GM18907 (cell line): Measurements from ENCODE around the gene CYTIP.

Experiments used
- ATAC-seq: cut with Tn5 transposase; IDR thresholded peaks from one replicate; pipeline ENCODE4 v1.9.1; 2021; ENCODE audit warnings: mild to moderate bottlenecking, moderate library complexity; ENCODE audit not compliant: unreplicated experiment

The CYTIP gene

DNA sequence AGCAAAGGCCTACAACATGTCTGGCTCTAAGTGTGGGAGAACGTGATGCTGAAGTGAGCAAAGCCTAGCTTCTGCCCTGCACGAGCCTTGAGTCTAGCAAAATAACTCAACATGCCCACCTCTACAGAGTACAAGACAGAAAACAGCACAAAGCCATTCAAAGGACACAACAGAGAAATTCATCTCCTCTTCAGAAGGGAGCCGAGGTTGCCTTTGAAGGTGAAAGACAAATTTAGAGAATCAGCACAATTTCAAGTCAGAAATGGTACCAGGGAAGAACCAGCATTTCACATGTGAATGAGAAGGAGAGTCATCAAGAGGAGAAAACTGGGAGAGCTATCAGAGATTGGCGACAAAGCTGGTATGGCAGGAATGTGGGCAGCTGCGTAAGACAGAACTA, 21.7 kb upstream of the CYTIP start:
- ATAC-seq = no peak

DNA sequence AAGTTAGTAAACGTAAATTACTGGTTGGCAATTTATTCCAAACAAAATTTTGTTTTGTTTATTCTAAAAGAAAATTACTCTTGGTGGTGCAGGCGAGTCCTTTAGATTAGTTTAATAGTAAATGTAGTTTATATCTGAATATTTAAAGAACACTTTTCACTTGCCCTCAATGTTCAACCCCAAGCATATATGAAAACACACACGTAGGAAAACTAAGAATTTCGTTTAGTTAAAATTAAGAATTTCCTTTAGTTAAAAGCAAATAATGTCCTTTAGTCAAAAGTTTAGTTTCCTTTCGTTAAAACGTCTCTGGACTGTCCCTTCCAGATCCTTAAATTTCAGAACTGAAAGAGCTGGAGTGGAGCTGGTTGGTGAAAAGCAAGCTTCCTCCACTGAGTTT, 19.1 kb upstream of the CYTIP start:
- no peak for ATAC-seq

DNA sequence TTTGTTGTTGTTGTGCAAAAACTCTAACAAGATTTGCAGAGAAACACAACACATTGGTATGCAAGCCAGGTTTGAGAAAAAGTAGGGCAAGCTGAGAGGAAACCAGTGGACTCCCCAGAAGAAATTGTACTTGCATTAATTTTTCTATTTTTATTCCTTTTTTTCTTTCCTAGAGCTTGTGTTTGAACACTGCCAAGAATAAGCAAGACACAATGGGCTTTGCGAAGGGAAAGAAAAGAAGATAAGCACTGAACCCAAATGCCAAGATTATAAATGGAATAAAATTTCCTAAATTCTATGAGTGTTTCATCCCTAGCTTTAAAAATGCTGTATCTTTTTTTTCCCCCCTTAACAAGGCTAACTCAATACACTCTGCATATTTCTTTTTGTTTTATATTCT, 17.0 kb upstream of the CYTIP start:
- no peak for ATAC-seq

DNA sequence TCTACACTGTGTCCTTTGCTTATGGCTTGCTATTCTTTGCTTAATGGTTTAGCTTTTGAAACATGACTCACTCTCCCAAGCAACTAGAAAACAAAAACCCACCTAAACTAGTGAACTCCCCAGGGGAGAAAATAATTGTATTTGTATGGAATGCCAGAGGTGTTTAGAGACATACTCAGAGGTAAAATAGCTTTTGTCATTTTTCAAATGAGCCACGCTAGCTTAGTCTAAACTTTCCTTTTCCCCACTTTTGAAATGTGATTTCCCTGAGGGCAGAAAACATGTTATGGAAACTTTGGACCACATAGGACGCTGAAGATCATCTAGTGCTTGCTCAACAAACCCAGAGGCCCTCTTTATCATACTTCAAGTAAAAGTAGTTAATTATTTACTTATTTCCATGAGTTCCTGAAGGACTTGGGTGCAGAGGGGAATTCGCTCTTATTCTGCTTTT, 16.5 kb upstream of the CYTIP start:
- ATAC-seq = no peak

DNA sequence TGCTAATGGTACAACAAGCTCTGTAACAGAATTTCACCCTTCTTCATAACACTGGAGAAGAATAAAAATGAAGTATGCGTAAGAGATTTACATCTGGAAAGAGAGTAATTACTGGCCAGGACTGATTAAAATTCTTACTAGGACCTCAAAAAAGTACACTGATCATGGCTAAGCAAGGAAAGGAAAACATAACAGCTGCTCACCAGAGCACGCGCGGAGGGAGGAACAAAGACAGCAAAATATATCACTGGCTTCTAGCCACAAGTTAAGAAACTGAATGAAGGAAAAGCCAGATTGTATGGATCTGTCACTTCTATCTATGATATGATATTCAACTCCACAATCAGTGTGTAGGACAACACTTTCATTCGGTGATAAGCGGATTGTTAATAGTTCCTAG, 15.6 kb upstream of the CYTIP start:
- no peak for ATAC-seq

DNA sequence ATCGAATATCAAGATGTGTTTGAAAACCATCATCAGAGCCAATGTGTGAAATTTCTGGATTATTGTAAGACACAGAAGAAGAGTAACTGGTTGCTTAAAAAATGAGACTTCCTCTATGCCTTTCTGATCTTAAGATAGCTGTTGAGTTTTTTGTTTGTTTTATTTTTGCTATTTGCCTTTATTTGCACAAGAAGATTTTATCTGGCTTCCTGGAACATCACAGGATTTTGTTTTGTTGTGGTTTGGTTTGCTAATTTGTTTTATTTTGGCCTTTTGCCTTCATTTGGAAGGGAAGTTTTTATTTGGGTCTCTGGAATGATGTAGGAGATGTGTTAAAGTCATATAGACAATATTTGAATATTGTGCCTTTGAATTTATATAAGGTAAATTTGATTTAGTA, 3.9 kb upstream of the CYTIP start:
- no peak for ATAC-seq

DNA sequence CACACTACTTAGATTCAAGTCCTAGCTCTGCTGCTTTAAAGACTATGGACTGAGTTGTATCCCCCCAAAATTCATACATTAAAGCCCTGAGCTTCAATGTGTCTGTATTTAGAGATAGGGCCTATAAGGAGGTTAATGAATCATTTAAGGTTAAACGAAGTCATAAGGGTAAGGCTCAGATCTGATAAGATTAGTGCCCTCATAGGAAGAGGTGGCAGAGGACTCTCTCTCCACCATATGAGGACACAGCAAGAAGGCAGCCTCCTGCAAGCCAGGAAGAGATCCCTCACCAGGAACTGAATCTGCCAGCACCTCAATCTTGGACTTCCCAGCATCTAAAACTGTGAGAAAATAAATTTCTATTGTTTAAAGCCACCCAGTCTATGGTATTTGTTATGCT, 3.1 kb upstream of the CYTIP start:
- no peak for ATAC-seq

DNA sequence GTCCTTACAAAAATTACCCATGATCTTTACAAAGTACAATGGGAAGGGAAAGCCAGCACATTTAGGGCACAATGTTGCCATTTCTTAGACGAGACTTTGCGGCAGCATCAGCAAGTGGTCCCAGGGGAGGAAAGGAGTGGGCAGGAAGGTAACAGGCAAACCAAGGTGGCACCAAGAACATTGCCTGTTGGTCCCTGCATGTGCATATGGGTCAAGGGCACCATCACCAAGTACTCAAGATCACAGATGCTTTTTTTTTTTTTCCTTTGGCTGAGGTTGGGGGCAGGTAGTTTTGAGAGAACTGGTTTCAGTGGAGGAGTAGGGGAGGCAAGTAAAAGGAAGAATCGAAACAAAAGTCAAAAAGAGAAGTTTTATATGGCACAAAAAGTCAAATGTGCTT, 752 bp upstream of the CYTIP start:
- ATAC-seq = peak; percentile 37

DNA sequence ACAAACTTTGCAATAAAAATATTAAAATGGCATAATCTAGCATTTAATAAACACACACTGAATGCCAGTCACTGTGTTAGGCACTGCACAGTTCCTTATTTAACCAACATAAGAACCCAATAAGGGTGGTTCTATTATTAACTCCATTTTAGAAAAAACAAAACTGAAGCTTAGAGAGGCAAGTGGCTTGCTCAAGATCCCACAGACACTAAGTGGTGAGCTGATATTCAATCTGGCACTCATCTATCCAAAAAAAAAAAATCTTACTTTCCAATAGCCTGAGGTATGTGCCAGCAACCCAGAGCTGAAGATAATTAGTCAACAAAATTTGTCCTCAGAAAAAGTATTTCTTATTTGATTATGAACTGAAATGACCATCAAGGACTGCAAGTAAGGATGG, 799 bp downstream of the CYTIP start:
- ATAC-seq = no peak

DNA sequence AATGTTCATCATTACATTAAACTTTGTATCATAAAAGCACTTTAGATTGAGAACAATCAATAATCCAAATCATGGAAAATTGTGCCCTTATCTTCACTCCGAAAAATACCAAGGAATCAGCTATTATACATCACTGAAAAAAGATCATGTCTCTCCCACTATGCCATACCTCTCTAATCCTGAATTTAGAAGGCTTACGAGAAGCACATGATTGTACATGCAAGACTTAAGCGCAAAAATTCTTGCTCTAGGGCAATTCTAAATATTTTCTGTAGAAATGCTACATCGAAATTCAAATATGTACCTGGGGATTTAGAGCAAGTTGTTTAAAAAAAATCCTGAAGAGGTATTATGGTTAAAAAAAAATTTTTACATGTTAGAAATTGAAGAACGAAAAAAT, 1.3 kb downstream of the CYTIP start:
- no peak for ATAC-seq

DNA sequence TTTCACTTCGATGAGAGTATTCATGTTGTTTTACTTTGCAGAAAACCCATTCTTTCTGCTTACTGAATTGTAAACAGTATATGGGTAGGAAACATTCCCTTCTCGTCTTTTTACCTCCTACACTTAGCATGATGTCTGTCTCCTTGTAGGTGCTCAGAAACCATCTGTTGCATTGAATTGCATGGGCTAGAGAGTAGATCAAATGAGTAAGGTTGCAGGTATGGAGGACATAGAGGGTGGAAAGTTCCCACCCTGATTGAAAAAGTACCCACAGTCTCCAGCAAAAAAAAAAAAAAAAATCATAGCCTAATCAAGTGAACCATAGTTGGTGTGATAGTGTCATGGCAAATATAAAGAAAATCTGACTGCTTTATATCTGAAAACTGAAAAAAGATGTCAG, 1.7 kb downstream of the CYTIP start:
- no peak for ATAC-seq

DNA sequence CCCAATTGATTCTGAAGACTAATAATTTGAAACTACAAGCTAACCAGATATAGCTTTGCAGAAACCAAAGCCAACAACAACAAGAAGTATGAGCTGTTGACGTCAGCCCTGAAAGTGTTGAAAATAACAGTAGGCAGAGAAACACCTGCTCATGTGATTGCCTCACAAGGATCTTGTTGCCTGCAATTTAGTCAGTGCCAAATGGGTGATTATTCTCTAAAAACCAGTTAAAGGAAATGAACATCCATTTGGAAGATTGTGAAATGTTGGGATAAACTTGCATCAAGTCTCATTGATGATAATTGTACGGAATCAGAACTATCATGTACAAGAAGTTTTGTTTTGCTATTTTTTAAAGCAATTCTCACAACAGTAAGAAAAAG, 2.8 kb downstream of the CYTIP start:
- peak; percentile 40 for ATAC-seq

DNA sequence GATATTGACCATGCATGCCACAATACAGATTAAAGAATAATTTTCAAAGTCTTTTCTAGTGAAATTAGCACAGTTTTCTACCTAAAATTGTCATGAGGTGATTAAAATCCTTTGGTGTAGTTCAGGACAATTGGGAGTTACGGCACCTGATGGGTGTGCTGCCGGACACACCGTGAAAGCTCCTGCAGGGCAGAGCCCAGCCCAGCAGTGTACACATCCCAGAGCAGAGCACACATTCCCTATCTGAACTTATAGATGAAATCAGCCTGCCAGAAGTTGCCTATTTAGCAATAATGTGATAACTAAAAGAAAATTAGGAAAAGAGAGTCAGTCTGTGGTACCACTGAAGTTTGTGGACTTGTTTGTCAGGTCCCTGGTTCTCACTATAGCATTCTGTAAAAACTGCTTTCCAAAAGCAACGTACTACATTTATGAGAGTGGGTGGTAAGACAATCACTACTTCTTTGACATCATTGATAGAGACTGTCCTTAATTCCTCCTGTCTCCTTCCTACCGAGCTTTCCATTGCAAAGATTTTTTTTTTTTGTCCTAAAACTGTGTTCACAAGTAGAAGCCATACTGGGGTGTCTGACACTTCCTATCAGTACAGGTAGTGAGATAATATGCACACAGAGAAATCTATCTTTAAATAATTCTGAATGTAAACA, 3.4 kb downstream of the CYTIP start:
- no peak for ATAC-seq

DNA sequence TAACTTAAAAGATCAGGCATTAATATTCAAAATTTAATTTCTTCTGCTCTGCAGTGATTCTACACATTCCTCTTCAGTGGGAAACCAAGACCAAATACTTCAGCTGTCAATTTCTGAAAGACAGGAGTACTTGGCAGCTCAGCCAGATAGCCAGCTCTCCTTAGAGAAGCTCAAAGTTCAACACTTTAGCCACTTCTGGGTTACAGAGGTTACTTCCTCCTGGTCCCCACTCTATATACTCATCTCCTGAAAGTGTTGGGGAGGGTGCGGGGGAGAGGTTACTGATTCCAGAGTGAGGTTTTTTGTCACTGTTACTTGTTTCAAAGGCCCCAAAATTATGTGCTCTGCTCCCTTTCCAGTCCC, 4.1 kb downstream of the CYTIP start:
- ATAC-seq = peak; percentile 57

DNA sequence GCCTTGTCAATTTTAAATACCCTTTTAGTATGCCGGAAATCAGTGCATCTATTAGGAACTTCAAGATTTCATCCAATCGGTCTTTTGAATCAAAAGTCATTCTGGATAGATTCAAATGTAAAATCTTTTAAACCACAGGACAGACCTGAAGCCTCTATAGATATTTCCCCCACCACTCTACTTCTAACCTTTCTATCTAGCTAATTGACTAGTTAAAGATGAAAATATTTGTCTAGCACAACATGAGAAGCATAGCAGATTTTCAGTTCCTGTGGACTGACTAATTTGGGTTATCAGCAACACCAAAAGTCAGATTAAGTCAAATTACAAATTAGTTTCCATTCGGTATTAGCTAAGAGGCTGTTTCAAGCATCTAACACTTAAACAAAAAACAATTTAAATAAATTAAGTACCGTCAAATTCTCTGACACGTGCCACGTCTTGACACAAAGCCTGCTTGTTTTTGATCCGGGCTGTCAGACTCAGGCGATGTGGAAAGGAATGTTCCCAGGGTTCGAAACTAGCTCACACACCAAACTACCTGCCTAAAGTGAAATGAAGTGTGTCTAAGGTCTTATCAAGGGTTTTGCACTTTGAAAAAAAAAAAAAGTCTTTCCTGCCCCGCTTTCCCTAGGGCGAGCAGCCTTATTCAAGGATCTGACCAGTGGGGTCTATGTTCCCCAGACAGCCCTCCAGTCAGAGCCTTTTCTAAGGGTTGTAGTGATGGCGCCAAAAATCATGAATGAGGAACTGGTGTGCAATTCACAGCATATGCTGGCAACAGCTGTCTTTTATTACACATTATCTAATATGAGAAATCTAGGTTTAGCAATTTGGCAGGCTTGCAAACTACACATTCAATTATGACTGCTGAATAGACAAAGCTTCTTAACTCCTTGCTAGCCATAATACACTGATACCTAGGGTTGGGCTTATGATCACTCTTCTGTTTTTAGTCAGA, 4.7 kb downstream of the CYTIP start:
- peak; percentile 35 for ATAC-seq

DNA sequence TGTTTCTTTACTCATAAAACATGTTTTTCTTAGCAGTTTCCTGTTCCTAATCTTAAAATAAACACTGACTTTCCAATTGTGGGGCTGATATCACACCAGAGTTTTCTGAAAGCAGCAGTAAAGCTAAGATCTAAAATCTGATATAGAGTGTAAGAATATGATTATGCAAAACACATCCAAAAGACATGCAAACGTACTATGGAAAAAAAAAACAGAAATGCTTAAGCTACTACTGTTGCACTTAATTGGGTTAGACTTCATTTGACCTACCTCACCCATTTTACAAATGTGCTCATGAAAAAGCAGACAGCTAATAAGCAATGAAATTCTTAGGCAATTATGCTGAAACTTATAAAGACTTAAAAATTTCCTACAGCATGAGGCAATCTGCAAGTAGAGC, 10.5 kb downstream of the CYTIP start:
- ATAC-seq = no peak

DNA sequence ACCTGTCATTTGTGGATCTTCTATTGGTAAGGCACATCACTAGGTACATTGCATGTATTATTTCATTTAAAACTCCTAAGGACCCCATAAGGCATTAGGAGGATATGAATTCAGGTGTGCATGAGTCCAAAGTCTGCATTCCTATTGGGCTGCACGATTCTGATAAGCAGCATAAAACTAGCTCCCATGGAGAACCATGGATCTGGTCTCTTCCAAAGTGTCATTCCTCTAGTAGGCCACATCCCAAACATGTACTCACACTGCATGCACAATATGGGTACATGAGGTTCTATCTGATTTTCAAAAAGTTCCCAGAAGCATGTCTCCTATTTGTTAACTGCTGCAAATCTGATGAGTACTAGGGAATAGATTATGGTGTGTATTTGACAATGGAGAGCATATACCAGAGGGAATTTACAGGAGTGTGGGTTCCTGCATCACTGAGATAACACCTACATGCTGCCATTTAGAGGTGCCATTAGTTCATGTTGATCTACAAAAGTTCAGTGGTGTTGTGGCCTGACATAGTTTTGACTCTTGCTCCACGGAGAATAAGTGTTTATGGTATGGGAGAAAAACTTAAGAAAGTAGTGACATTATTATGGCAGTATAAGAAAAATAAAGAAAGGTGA, 11.3 kb downstream of the CYTIP start:
- no peak for ATAC-seq

DNA sequence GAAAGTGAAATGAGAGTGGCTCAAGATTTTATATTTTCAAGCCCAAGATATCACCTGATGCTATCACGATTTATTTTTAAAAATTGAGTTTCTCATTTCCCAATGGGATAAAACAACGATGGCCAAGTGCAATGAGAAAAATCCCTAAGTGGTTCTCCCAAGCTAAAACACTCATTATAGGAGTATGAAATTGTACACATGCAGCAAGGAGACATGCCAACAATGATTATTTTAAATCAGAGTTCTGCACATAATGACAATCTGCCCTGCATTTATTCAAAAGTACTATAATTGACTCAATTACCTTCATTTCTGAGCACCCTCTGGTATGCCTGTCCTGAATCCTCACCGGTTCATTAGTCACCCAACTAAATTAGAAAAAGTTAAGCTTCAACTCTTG, 12.7 kb downstream of the CYTIP start:
- ATAC-seq = no peak

DNA sequence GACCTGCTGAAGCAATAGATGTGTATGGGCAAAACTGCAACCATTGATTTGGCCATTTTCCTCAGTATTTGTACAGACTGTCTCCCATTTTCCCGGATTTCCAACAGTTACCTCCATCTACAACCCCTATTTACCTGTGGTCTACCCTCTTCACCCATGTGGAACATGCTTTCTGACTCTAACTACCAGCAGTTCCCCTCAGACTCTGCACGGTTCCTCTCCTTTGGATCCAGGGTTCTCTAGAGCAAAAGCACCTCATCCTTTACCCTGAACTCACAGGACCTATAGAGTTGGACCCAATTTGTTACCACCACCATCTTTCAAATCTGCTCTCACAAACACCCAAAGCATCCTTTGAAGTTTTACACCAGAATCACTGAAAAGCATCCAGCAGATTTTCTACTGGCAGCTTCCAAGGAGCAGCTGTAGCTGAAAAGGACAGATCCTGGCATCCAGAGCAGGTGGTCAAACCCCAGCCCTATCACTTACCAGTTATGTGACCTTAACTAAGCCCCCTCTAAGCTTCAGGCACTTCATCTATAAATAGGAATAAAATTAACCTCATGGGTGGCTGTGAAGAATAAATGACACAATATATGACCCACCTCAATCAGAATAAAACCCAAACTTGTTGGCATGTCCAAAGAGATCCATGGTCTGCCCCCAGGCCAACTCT, 15.3 kb downstream of the CYTIP start:
- no peak for ATAC-seq

DNA sequence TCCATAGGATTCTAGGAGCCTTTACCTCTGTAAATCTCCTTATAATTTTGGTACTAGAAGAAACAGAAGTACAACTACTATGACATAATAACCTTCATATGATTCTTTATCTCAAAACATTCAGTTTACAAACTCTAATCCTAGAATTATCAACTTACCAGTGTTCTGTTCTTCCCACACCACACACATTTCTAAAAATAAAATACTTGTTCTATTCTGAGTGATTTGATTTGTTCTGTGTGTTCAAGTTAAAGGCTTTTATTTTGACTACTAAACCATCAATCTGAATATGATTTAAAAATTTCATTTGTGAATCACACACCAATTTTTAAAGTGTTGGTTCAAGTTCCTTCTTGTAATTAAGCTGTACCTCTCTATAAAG, 16.0 kb downstream of the CYTIP start:
- no peak for ATAC-seq
